Adipose tissue (tissue), 3 donors: Measurements from ENCODE around the gene FXYD5. TPM values are rescaled to one million over a fixed set of nuclear protein-coding genes. Genes with fewer than 3 reads are reported as not detected.

ENCODE experiments used
- H3K27ac ChIP-seq: one replicate; pipeline ENCODE4 v1.5.1; 2013; ENCODE audit warnings: low read depth, low read length
- WGBS, 3 donors: extraction: QIAGEN DNeasy Blood & Tissue Kit; methylation state at CpG; one replicate each; pipeline ENCODE4 v1.1.7; 2013; 5-methylcytosine and 5-hydroxymethylcytosine counted together
- polyA plus RNA-seq, 3 donors: library from polyadenylated mRNA; stranded (reverse); fragments of 200-250 nt; gene quantifications; one replicate each; pipeline ENCODE4 v1.2.3, GENCODE V29; 2013
- donor health status: healthy with polysubstance abuse.
- donor health status: Bipolar disorder and iron deficiency.
- donor health status: healthy.

Gene FXYD5
- polyA plus RNA-seq, 3 donors = 16.0 to 167 (median 93.9) TPM

- 92 to 99% (median 94%) methylated on average over 7 of the region's 7 CpGs for WGBS, 3 donors
Measured at GRCh38 chr19:35166100-35167063, 11.8 kb downstream of the FXYD5 start.

GRCh38 chr19:35167251-35168119 is 12.9 kb downstream of the FXYD5 start:
- WGBS, 3 donors = 67 to 74% (median 73%) methylated on average over 5 of the region's 5 CpGs
- no peak overlapping the region for H3K27ac ChIP-seq

More at GRCh38 chr19:35166100-35167063, 11.8 kb downstream of the FXYD5 start:
- no peak overlapping the region for H3K27ac ChIP-seq

- WGBS, 3 donors = 77 to 88% (median 88%) methylated on average over 3 of the region's 3 CpGs
- H3K27ac ChIP-seq = no peak overlapping the region
Measured at GRCh38 chr19:35168196-35168595, 13.7 kb downstream of the FXYD5 start.

- 73 to 81% (median 75%) methylated on average over 18 of the region's 18 CpGs for WGBS, 3 donors
- H3K27ac ChIP-seq = no peak overlapping the region
Measured at GRCh38 chr19:35169221-35169995, 14.9 kb downstream of the FXYD5 start.

GRCh38 chr19:35170359-35171061 is 16.0 kb downstream of the FXYD5 start:
- 68 to 72% (median 70%) methylated on average over 7 of the region's 7 CpGs for WGBS, 3 donors
- H3K27ac ChIP-seq = no peak overlapping the region

- no peak overlapping the region for H3K27ac ChIP-seq
Measured at GRCh38 chr19:35171730-35172129, 17.2 kb downstream of the FXYD5 start.

GRCh38 chr19:35174226-35174625 is 19.7 kb downstream of the FXYD5 start:
- WGBS, 3 donors = 87 to 93% (median 90%) methylated on average over 6 of the region's 6 CpGs

More at GRCh38 chr19:35171730-35172129, 17.2 kb downstream of the FXYD5 start:
- WGBS, 3 donors = 18 to 39% (median 21%) methylated on average over 3 of the region's 3 CpGs

GRCh38 chr19:35176181-35176570 is 21.6 kb downstream of the FXYD5 start:
- H3K27ac ChIP-seq = no peak overlapping the region
- WGBS, 3 donors = 74 to 76% (median 75%) methylated on average over 3 of the region's 3 CpGs

More at GRCh38 chr19:35174226-35174625, 19.7 kb downstream of the FXYD5 start:
- no peak overlapping the region for H3K27ac ChIP-seq

GRCh38 chr19:35177377-35178274 is 23.1 kb downstream of the FXYD5 start:
- 71 to 80% (median 80%) methylated on average over 7 of the region's 7 CpGs for WGBS, 3 donors
- no peak overlapping the region for H3K27ac ChIP-seq

GRCh38 chr19:35178701-35179100 is 24.2 kb downstream of the FXYD5 start:
- 43 to 68% (median 44%) methylated on average over 2 of the region's 2 CpGs for WGBS, 3 donors
- H3K27ac ChIP-seq = no peak overlapping the region

GRCh38 chr19:35179830-35180229 is 25.3 kb downstream of the FXYD5 start:
- no peak overlapping the region for H3K27ac ChIP-seq
- WGBS, 3 donors = 65 to 74% (median 69%) methylated on average over 3 of the region's 3 CpGs

GRCh38 chr19:35181387-35181786 is 26.9 kb downstream of the FXYD5 start:
- WGBS, 3 donors = 88 to 96% (median 96%) methylated on average over 1 of the region's 1 CpG

GRCh38 chr19:35184267-35184666 is 29.7 kb downstream of the FXYD5 start:
- 82 to 90% (median 89%) methylated on average over 1 of the region's 1 CpG for WGBS, 3 donors
- H3K27ac ChIP-seq = no peak overlapping the region

More at GRCh38 chr19:35181387-35181786, 26.9 kb downstream of the FXYD5 start:
- no peak overlapping the region for H3K27ac ChIP-seq

GRCh38 chr19:35184884-35185283 is 30.3 kb downstream of the FXYD5 start:
- WGBS, 3 donors = 75 to 80% (median 80%) methylated on average over 2 of the region's 2 CpGs
- no peak overlapping the region for H3K27ac ChIP-seq

- H3K27ac ChIP-seq = no peak overlapping the region
- WGBS, 3 donors = 71 to 75% (median 71%) methylated on average over 9 of the region's 9 CpGs
Measured at GRCh38 chr19:35194012-35194984, 39.8 kb downstream of the FXYD5 start.

GRCh38 chr19:35195830-35196229 is 41.3 kb downstream of the FXYD5 start:
- no peak overlapping the region for H3K27ac ChIP-seq
- WGBS, 3 donors = 43 to 56% (median 46%) methylated on average over 2 of the region's 2 CpGs
